GM23338 (cell line): Measurements from ENCODE around the gene DYRK1A. TPM values are rescaled to one million over a fixed set of nuclear protein-coding genes. Genes with fewer than 3 reads are reported as not detected.

ENCODE experiments used
- ATAC-seq: fragments of 200-7000 bp; cut with Tn5 transposase; 3 replicates; pipeline ENCODE4 v1.9.1; 2020
- DNase-seq: peaks from one replicate; pipeline ENCODE4 v3.0.0-alpha.2; 2015; ENCODE audit warnings: low spot score
- H2AFZ ChIP-seq: fragments of 200-600 bp; sonication (generic); 2 replicates; pipeline ENCODE4 v1.8.0; 2016; ENCODE audit warnings: antibody characterized with exemption, mild to moderate bottlenecking, moderate library complexity
- H3F3A ChIP-seq: fragments of 200-600 bp; sonication (generic); replicated peaks from 2 replicates; pipeline ENCODE4 v1.8.0; 2017; ENCODE audit warnings: antibody characterized with exemption, mixed run types, low read depth
- H3K27ac ChIP-seq: fragments of 200-600 bp; sonication (generic); 2 replicates; pipeline ENCODE4 v1.6.1; 2016; ENCODE audit warnings: low read depth
- H3K27me3 ChIP-seq: fragments of 200-600 bp; sonication (generic); 2 replicates; pipeline ENCODE4 v1.8.0; 2016; ENCODE audit warnings: mild to moderate bottlenecking, mixed run types, moderate library complexity; ENCODE audit not compliant: insufficient read depth
- H3K36me3 ChIP-seq: fragments of 200-600 bp; sonication (generic); 2 replicates; pipeline ENCODE4 v1.8.0; 2016; ENCODE audit warnings: mild to moderate bottlenecking; ENCODE audit not compliant: insufficient read depth
- H3K4me1 ChIP-seq: fragments of 200-600 bp; sonication (generic); 2 replicates; pipeline ENCODE4 v1.8.0; 2016; ENCODE audit warnings: mild to moderate bottlenecking, moderate library complexity; ENCODE audit not compliant: insufficient read depth
- H3K4me2 ChIP-seq: fragments of 200-600 bp; sonication (generic); 2 replicates; pipeline ENCODE4 v1.7.1; 2017; ENCODE audit warnings: mixed run types
- H3K4me3 ChIP-seq: fragments of 200-600 bp; sonication (generic); 2 replicates; pipeline ENCODE4 v1.6.1; 2016; ENCODE audit warnings: mixed run types
- H3K79me2 ChIP-seq: fragments of 200-600 bp; sonication (generic); replicated peaks from 2 replicates; pipeline ENCODE4 v1.8.0; 2017; ENCODE audit warnings: mild to moderate bottlenecking; ENCODE audit not compliant: insufficient read depth
- H3K9me2 ChIP-seq: fragments of 200-600 bp; sonication (generic); 2 replicates; pipeline ENCODE4 v1.8.0; 2017; ENCODE audit not compliant: insufficient read depth
- H4K20me1 ChIP-seq: fragments of 200-600 bp; sonication (generic); replicated peaks from 2 replicates; pipeline ENCODE4 v1.8.0; 2017; ENCODE audit warnings: mild to moderate bottlenecking; ENCODE audit not compliant: insufficient read depth
- H3K27ac Mint-ChIP-seq: 2 replicates; pipeline ENCODE4 v1.8.0; 2020; ENCODE audit warnings: inconsistent platforms, mild to moderate bottlenecking, moderate library complexity, mixed read lengths
- H3K27me3 Mint-ChIP-seq: 3 replicates; pipeline ENCODE4 v1.8.0; 2022; ENCODE audit warnings: low read depth, mild to moderate bottlenecking, moderate library complexity, mixed read lengths, inconsistent platforms; ENCODE audit not compliant: insufficient read depth, poor library complexity
- H3K36me3 Mint-ChIP-seq: 3 replicates; pipeline ENCODE4 v1.8.0; 2021; ENCODE audit warnings: low read depth, mild to moderate bottlenecking, inconsistent platforms, moderate library complexity, mixed read lengths
- H3K4me1 Mint-ChIP-seq: 3 replicates; pipeline ENCODE4 v1.8.0; 2020; ENCODE audit warnings: mild to moderate bottlenecking, inconsistent platforms, mixed read lengths
- H3K4me3 Mint-ChIP-seq: 3 replicates; pipeline ENCODE4 v1.8.0; 2021; ENCODE audit warnings: moderate library complexity, mild to moderate bottlenecking, inconsistent platforms, mixed read lengths
- H3K9me3 Mint-ChIP-seq: 3 replicates; pipeline ENCODE4 v1.8.0; 2020; ENCODE audit warnings: moderate library complexity, mild to moderate bottlenecking, inconsistent platforms, mixed read lengths
- CREB1 ChIP-seq: fragments of 250-450 bp; sonication (Bioruptor Pico); IDR thresholded peaks from 2 replicates; pipeline ENCODE4 v1.5.0; 2020; ENCODE audit warnings: low read depth, mild to moderate bottlenecking, moderate library complexity
- JUNB ChIP-seq: IDR thresholded peaks from one replicate; pipeline ENCODE4 v1.6.1; 2016; ENCODE audit warnings: antibody characterized with exemption; ENCODE audit not compliant: unreplicated experiment
- NANOG ChIP-seq: IDR thresholded peaks from 2 replicates; pipeline ENCODE4 v1.6.1; 2016; ENCODE audit warnings: antibody characterized with exemption, borderline replicate concordance
- POLR2AphosphoS5 ChIP-seq: IDR thresholded peaks from 2 replicates; pipeline ENCODE4 v1.6.1; 2016; ENCODE audit warnings: antibody characterized with exemption, low read depth
- ZNF114 ChIP-seq: fragments of 250-450 bp; sonication (Bioruptor Pico); IDR thresholded peaks from 2 replicates; pipeline ENCODE4 v1.5.0; 2020; ENCODE audit warnings: mild to moderate bottlenecking, moderate library complexity
- polyA plus RNA-seq: library from polyadenylated mRNA; unstranded; fragments of >200 nt; fragmentation: Nextera tagmentation; extraction: Ambion mirVana; gene quantifications from 2 replicates; pipeline ENCODE4 v1.2.1, GENCODE V29; 2016
- total RNA-seq: library from RNA; depleted of rRNA; stranded (reverse); fragments of >200 nt; shearing (Covaris generic); gene quantifications from 2 replicates; pipeline ENCODE4 v1.2.3, GENCODE V29; 2014
- TF ChIP-seq, protein P1 (sequence below): IDR thresholded peaks from 2 replicates; pipeline ENCODE4 v1.6.1; 2016; ENCODE audit warnings: antibody characterized with exemption
- TF ChIP-seq, protein P2 (sequence below): fragments of 250-450 bp; sonication (Bioruptor Pico); IDR thresholded peaks from 2 replicates; pipeline ENCODE4 v1.5.0; 2020; ENCODE audit warnings: mild to moderate bottlenecking, moderate library complexity
- TF ChIP-seq, protein P3 (sequence below), 2 experiments: fragments of 200-600 bp in 1 of 2; sonication (generic) in 1 of 2; conservative IDR thresholded peaks; 2 replicates each; pipeline versions ENCODE4 v1.5.1 to v1.6.1; 2016 to 2017; ENCODE audit warnings: antibody characterized with exemption in 2 of 2, low read depth in 2 of 2, mild to moderate bottlenecking in 2 of 2, moderate library complexity in 1 of 2

DYRK1A gene
- total and polyA plus RNA-seq, 2 experiments from 2014 or later: 10.3 to 84.7 TPM

DNA sequence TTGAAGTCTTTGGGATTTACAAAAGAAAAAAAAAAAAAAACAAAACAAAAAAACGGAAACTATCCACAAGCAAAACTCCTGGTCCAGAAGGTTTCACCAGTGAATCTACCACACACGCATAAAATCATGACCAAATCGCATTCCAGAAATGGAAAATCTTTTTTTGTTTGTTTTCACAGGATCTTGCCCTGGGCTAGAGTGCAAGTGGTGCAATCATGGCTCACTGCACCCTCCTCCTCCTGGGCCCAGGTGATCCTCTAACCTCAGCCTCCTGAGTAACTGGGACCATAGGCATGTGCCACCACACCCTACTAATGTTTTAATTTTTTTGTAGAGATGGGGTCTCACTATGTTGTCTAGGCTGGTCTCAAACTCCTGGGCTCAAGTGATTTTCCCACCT, 100.5 kb downstream of the DYRK1A start:
- peaks cover 34% of the 10 kb centered on the region for H4K20me1 ChIP-seq
- Mint-ChIP-seq H3K9me3 (peaks cover 10% of the 10 kb centered on the region), H3K4me1 (peaks cover 48% of the 10 kb centered on the region), H3K36me3 (peaks cover 30% of the 10 kb centered on the region), H3K4me3 (no peak overlapping the region), H3K27ac (no peak overlapping the region), H3K27me3 (peaks cover 4% of the 10 kb centered on the region)
- TF ChIP-seq NANOG (no peak), JUNB (no peak)
- TF ChIP-seq, protein P1, sequence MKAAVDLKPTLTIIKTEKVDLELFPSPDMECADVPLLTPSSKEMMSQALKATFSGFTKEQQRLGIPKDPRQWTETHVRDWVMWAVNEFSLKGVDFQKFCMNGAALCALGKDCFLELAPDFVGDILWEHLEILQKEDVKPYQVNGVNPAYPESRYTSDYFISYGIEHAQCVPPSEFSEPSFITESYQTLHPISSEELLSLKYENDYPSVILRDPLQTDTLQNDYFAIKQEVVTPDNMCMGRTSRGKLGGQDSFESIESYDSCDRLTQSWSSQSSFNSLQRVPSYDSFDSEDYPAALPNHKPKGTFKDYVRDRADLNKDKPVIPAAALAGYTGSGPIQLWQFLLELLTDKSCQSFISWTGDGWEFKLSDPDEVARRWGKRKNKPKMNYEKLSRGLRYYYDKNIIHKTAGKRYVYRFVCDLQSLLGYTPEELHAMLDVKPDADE: no peak
- H3K4me3 ChIP-seq: no peak overlapping the region
- ATAC-seq (no peak), DNase-seq (no peak)
- H3K9me2 ChIP-seq: no peaks in the 10 kb centered on the region
- H3K4me1 ChIP-seq: peaks cover 30% of the 10 kb centered on the region
- no peaks in the 10 kb centered on the region for H3K27me3 ChIP-seq
- H3F3A ChIP-seq: no peaks in the 10 kb centered on the region; the same call in 1 of the 2 replicates
- no peak overlapping the region for H2AFZ ChIP-seq
- H3K4me2 ChIP-seq: no peak overlapping the region
- H3K36me3 ChIP-seq: no peaks in the 10 kb centered on the region
- H3K79me2 ChIP-seq: peaks cover 100% of the 10 kb centered on the region
- H3K27ac ChIP-seq: no peak overlapping the region

DNA sequence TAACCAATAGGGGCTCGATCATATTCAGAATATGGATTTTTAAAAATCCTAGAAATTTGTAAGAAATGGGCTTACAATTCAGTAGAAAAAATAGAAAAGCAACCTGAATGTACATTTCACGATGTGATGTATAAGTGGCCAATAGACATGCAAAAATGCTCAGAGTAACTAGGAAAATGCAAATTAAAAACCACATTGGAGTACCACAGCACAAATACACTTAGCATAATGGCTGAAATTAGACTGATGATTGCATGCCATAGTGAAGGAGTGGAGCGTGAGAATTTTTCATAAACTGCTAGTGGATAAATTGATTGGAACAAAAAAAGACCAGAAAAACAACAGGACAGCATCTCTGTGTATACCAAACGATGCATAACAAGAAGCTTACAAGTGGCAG, 102.3 kb downstream of the DYRK1A start:
- no peaks in the 10 kb centered on the region for H3F3A ChIP-seq

DNA sequence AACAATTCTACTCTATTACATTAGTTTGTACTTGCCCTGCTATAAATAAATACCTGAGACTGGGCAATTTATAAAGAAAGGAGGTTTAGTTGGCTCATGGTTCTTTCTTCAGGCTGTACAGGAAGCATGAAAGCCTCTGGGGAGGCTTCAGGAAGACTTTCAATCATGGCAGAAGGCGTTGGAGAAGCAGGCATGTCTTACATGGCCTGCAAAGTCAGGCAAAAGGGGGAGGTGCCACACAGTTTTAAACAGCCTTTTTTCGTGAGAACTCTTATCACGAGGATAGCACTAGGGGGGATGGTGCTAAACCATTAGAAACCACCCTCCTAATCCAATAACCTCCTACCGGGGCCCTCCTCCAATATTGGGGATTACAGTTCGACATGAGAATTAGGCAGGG, 102.9 kb downstream of the DYRK1A start:
- H3K9me2 ChIP-seq: no peaks in the 10 kb centered on the region
- peaks cover 35% of the 10 kb centered on the region for H3K4me1 Mint-ChIP-seq
- no peak overlapping the region for H3K27ac Mint-ChIP-seq
- no peaks in the 10 kb centered on the region for H3F3A ChIP-seq
- H3K4me3 Mint-ChIP-seq: no peak overlapping the region
- no peak overlapping the region for H3K27ac ChIP-seq
- peaks cover 10% of the 10 kb centered on the region for H3K9me3 Mint-ChIP-seq
- no peak overlapping the region for H3K4me2 ChIP-seq
- H3K27me3 ChIP-seq: no peaks in the 10 kb centered on the region
- H3K36me3 Mint-ChIP-seq: peaks cover 37% of the 10 kb centered on the region
- ATAC-seq (no peak), DNase-seq (no peak)
- H3K27me3 Mint-ChIP-seq: peaks cover 2% of the 10 kb centered on the region
- peaks cover 18% of the 10 kb centered on the region for H3K4me1 ChIP-seq
- peaks cover 100% of the 10 kb centered on the region for H3K79me2 ChIP-seq
- no peak overlapping the region for H2AFZ ChIP-seq
- H4K20me1 ChIP-seq: peaks cover 22% of the 10 kb centered on the region
- no peak overlapping the region for H3K4me3 ChIP-seq
- H3K36me3 ChIP-seq: no peaks in the 10 kb centered on the region
- no peak for TF ChIP-seq CREB1
- TF ChIP-seq, protein P2, sequence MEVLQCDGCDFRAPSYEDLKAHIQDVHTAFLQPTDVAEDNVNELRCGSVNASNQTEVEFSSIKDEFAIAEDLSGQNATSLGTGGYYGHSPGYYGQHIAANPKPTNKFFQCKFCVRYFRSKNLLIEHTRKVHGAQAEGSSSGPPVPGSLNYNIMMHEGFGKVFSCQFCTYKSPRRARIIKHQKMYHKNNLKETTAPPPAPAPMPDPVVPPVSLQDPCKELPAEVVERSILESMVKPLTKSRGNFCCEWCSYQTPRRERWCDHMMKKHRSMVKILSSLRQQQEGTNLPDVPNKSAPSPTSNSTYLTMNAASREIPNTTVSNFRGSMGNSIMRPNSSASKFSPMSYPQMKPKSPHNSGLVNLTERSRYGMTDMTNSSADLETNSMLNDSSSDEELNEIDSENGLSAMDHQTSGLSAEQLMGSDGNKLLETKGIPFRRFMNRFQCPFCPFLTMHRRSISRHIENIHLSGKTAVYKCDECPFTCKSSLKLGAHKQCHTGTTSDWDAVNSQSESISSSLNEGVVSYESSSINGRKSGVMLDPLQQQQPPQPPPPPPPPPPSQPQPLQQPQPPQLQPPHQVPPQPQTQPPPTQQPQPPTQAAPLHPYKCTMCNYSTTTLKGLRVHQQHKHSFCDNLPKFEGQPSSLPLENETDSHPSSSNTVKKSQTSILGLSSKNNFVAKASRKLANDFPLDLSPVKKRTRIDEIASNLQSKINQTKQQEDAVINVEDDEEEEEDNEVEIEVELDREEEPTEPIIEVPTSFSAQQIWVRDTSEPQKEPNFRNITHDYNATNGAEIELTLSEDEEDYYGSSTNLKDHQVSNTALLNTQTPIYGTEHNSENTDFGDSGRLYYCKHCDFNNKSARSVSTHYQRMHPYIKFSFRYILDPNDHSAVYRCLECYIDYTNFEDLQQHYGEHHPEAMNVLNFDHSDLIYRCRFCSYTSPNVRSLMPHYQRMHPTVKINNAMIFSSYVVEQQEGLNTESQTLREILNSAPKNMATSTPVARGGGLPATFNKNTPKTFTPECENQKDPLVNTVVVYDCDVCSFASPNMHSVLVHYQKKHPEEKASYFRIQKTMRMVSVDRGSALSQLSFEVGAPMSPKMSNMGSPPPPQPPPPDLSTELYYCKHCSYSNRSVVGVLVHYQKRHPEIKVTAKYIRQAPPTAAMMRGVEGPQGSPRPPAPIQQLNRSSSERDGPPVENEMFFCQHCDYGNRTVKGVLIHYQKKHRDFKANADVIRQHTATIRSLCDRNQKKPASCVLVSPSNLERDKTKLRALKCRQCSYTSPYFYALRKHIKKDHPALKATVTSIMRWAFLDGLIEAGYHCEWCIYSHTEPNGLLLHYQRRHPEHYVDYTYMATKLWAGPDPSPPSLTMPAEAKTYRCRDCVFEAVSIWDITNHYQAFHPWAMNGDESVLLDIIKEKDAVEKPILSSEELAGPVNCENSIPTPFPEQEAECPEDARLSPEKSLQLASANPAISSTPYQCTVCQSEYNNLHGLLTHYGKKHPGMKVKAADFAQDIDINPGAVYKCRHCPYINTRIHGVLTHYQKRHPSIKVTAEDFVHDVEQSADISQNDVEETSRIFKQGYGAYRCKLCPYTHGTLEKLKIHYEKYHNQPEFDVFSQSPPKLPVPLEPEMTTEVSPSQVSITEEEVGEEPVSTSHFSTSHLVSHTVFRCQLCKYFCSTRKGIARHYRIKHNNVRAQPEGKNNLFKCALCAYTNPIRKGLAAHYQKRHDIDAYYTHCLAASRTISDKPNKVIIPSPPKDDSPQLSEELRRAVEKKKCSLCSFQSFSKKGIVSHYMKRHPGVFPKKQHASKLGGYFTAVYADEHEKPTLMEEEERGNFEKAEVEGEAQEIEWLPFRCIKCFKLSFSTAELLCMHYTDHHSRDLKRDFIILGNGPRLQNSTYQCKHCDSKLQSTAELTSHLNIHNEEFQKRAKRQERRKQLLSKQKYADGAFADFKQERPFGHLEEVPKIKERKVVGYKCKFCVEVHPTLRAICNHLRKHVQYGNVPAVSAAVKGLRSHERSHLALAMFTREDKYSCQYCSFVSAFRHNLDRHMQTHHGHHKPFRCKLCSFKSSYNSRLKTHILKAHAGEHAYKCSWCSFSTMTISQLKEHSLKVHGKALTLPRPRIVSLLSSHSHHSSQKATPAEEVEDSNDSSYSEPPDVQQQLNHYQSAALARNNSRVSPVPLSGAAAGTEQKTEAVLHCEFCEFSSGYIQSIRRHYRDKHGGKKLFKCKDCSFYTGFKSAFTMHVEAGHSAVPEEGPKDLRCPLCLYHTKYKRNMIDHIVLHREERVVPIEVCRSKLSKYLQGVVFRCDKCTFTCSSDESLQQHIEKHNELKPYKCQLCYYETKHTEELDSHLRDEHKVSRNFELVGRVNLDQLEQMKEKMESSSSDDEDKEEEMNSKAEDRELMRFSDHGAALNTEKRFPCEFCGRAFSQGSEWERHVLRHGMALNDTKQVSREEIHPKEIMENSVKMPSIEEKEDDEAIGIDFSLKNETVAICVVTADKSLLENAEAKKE (CRISPR knock-in tag): no peak

More for the DNA sequence above, 102.3 kb downstream of the DYRK1A start:
- TF ChIP-seq ZNF114 (CRISPR knock-in tag) (no peak), POLR2AphosphoS5 (no peak), NANOG (no peak)
- TF ChIP-seq, protein P3, sequence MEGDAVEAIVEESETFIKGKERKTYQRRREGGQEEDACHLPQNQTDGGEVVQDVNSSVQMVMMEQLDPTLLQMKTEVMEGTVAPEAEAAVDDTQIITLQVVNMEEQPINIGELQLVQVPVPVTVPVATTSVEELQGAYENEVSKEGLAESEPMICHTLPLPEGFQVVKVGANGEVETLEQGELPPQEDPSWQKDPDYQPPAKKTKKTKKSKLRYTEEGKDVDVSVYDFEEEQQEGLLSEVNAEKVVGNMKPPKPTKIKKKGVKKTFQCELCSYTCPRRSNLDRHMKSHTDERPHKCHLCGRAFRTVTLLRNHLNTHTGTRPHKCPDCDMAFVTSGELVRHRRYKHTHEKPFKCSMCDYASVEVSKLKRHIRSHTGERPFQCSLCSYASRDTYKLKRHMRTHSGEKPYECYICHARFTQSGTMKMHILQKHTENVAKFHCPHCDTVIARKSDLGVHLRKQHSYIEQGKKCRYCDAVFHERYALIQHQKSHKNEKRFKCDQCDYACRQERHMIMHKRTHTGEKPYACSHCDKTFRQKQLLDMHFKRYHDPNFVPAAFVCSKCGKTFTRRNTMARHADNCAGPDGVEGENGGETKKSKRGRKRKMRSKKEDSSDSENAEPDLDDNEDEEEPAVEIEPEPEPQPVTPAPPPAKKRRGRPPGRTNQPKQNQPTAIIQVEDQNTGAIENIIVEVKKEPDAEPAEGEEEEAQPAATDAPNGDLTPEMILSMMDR (conservative IDR thresholded peaks at IDR 0.05; ENCODE audit: low read depth in 2 of 2): no peak
- Histone ChIP-seq H3K36me3 (no peaks in the 10 kb centered on the region), H3K4me2 (no peak overlapping the region), H3K27me3 (no peaks in the 10 kb centered on the region), H3K4me3 (no peak overlapping the region), H2AFZ (no peak overlapping the region), H3K79me2 (peaks cover 100% of the 10 kb centered on the region), H3K4me1 (peaks cover 15% of the 10 kb centered on the region), H3K9me2 (no peaks in the 10 kb centered on the region), H3K27ac (no peak overlapping the region), H4K20me1 (peaks cover 25% of the 10 kb centered on the region)
- no peak overlapping the region for H3K27ac Mint-ChIP-seq
- peaks cover 37% of the 10 kb centered on the region for H3K36me3 Mint-ChIP-seq
- H3K4me1 Mint-ChIP-seq: peaks cover 37% of the 10 kb centered on the region
- H3K4me3 Mint-ChIP-seq: no peak overlapping the region
- H3K27me3 Mint-ChIP-seq: peaks cover 2% of the 10 kb centered on the region
- DNase-seq (no peak), ATAC-seq (no peak)
- H3K9me3 Mint-ChIP-seq: peaks cover 10% of the 10 kb centered on the region
